H9 (cell line): Measurements from ENCODE around the gene MSRB1. TPM values are rescaled to one million over a fixed set of nuclear protein-coding genes. Genes with fewer than 3 reads are reported as not detected.

Experiments
- DNase-seq: peaks from one replicate; pipeline ENCODE4 v3.0.0-alpha.2; 2017
- H2AFZ ChIP-seq: one replicate; pipeline ENCODE4 v1.6.1; 2013; ENCODE audit warnings: mild to moderate bottlenecking, low read length, control low read depth, moderate library complexity
- H2AK5ac ChIP-seq: 2 replicates; pipeline ENCODE4 v1.6.1; 2013; ENCODE audit warnings: low read length, control low read depth, mixed read lengths; ENCODE audit not compliant: insufficient read length
- H2BK120ac ChIP-seq: one replicate; pipeline ENCODE4 v1.6.1; 2013; ENCODE audit warnings: low read depth, mild to moderate bottlenecking, low read length, control low read depth, inconsistent platforms; ENCODE audit not compliant: poor library complexity, severe bottlenecking
- H2BK12ac ChIP-seq: 2 replicates; pipeline ENCODE4 v1.6.1; 2013; ENCODE audit warnings: low read length, control low read depth, mixed read lengths, low read depth; ENCODE audit not compliant: insufficient read length
- H2BK15ac ChIP-seq: 2 replicates; pipeline ENCODE4 v1.6.1; 2013; ENCODE audit warnings: low read depth, low read length, control low read depth
- H2BK20ac ChIP-seq: one replicate; pipeline ENCODE4 v1.6.1; 2013; ENCODE audit warnings: low read depth, mild to moderate bottlenecking, low read length, control low read depth, inconsistent platforms; ENCODE audit not compliant: poor library complexity, severe bottlenecking
- H2BK5ac ChIP-seq: 2 replicates; pipeline ENCODE4 v1.6.1; 2013; ENCODE audit warnings: low read length, control low read depth, mixed read lengths; ENCODE audit not compliant: insufficient read length
- H3K14ac ChIP-seq: 2 replicates; pipeline ENCODE4 v1.6.1; 2013; ENCODE audit warnings: low read length, control low read depth; ENCODE audit not compliant: insufficient read depth
- H3K18ac ChIP-seq: 2 replicates; pipeline ENCODE4 v1.6.1; 2013; ENCODE audit warnings: low read depth, mild to moderate bottlenecking, mixed read lengths, low read length, control low read depth; ENCODE audit not compliant: insufficient read length
- H3K23ac ChIP-seq: 2 replicates; pipeline ENCODE4 v1.6.1; 2013; ENCODE audit warnings: low read length, control low read depth, mixed read lengths, low read depth; ENCODE audit not compliant: insufficient read length
- H3K23me2 ChIP-seq: 2 replicates; pipeline ENCODE4 v1.6.1; 2013; ENCODE audit warnings: low read depth, mild to moderate bottlenecking, mixed read lengths, low read length, control low read depth; ENCODE audit not compliant: insufficient read length, poor library complexity, severe bottlenecking
- H3K27ac ChIP-seq: 2 replicates; pipeline ENCODE4 v1.5.1; 2013; ENCODE audit warnings: low read length, control low read depth, mixed read lengths, low read depth; ENCODE audit not compliant: insufficient read length
- H3K27me3 ChIP-seq: 2 replicates; pipeline ENCODE4 v1.6.1; 2013; ENCODE audit warnings: low read length, control low read depth, inconsistent platforms; ENCODE audit not compliant: insufficient read depth
- H3K4ac ChIP-seq: 2 replicates; pipeline ENCODE4 v1.6.1; 2013; ENCODE audit warnings: low read depth, mild to moderate bottlenecking, control low read depth, inconsistent platforms, low read length, moderate library complexity
- H3K4me1 ChIP-seq: 2 replicates; pipeline ENCODE4 v1.6.1; 2013; ENCODE audit warnings: low read length, control low read depth, inconsistent platforms; ENCODE audit not compliant: insufficient read depth
- H3K4me2 ChIP-seq: 2 replicates; pipeline ENCODE4 v1.6.1; 2013; ENCODE audit warnings: low read length, control low read depth, mixed read lengths; ENCODE audit not compliant: insufficient read length, insufficient read depth
- H3K56ac ChIP-seq: 2 replicates; pipeline ENCODE4 v1.6.1; 2013; ENCODE audit warnings: low read depth, mild to moderate bottlenecking, mixed read lengths, low read length, control low read depth; ENCODE audit not compliant: insufficient read length
- H3K79me1 ChIP-seq: 2 replicates; pipeline ENCODE4 v1.6.1; 2013; ENCODE audit warnings: low read depth, mild to moderate bottlenecking, moderate library complexity, low read length, control low read depth, inconsistent platforms; ENCODE audit not compliant: insufficient read depth, poor library complexity, severe bottlenecking
- H3K79me2 ChIP-seq: 2 replicates; pipeline ENCODE4 v1.6.1; 2013; ENCODE audit warnings: low read length, control low read depth, inconsistent platforms; ENCODE audit not compliant: insufficient read depth
- H3K9ac ChIP-seq: 2 replicates; pipeline ENCODE4 v1.6.1; 2013; ENCODE audit warnings: low read length, control low read depth, mixed read lengths; ENCODE audit not compliant: insufficient read length; ENCODE audit errors: extremely low read depth
- H3K9me3 ChIP-seq: one replicate; pipeline ENCODE4 v1.6.1; 2013; ENCODE audit warnings: low read depth, low read length, inconsistent platforms; ENCODE audit not compliant: control insufficient read depth
- H3T11ph ChIP-seq: one replicate; pipeline ENCODE4 v1.6.1; 2013; ENCODE audit warnings: mild to moderate bottlenecking, low read length, control low read depth, inconsistent platforms
- H4K20me1 ChIP-seq: one replicate; pipeline ENCODE4 v1.6.1; 2013; ENCODE audit not compliant: control insufficient read depth, insufficient read length, insufficient read depth
- H4K5ac ChIP-seq: 2 replicates; pipeline ENCODE4 v1.6.1; 2013; ENCODE audit warnings: low read depth, mild to moderate bottlenecking, mixed read lengths, low read length, control low read depth; ENCODE audit not compliant: insufficient read length
- H4K8ac ChIP-seq: replicated peaks from 2 replicates; pipeline ENCODE4 v1.6.1; 2013; ENCODE audit warnings: low read length, control low read depth, mixed read lengths, low read depth; ENCODE audit not compliant: insufficient read length
- H4K91ac ChIP-seq: 2 replicates; pipeline ENCODE4 v1.6.1; 2013; ENCODE audit warnings: low read depth, mild to moderate bottlenecking, moderate library complexity, mixed read lengths, low read length, control low read depth; ENCODE audit not compliant: insufficient read length
- H3K27ac Mint-ChIP-seq, 3 experiments: 2 replicates in 2 of 3; 3 replicates in 1 of 3; pipeline ENCODE4 v1.8.0; 2020 to 2021; ENCODE audit warnings: mixed read lengths in 3 of 3, mild to moderate bottlenecking in 1 of 3, moderate library complexity in 1 of 3
- H3K27me3 Mint-ChIP-seq: 2 replicates; pipeline ENCODE4 v1.8.0; 2021; ENCODE audit warnings: low read depth, mild to moderate bottlenecking, moderate library complexity, mixed read lengths
- H3K36me3 Mint-ChIP-seq, 3 experiments: 2 replicates in 2 of 3; 3 replicates in 1 of 3; pipeline ENCODE4 v1.8.0; 2020 to 2021; ENCODE audit warnings: low read depth in 3 of 3, mixed read lengths in 3 of 3; ENCODE audit not compliant: insufficient read depth in 1 of 3
- H3K4me1 Mint-ChIP-seq, 2 experiments: 2 replicates each; pipeline ENCODE4 v1.8.0; 2020; ENCODE audit warnings: mixed read lengths in 2 of 2
- H3K4me3 Mint-ChIP-seq, 2 experiments: 2 replicates in 1 of 2; 3 replicates in 1 of 2; pipeline ENCODE4 v1.8.0; 2020 to 2021; ENCODE audit warnings: mild to moderate bottlenecking in 2 of 2, mixed read lengths in 2 of 2, moderate library complexity in 1 of 2
- H3K9me3 Mint-ChIP-seq, 2 experiments: 2 replicates in 1 of 2; 3 replicates in 1 of 2; pipeline ENCODE4 v1.8.0; 2020; ENCODE audit warnings: mild to moderate bottlenecking in 2 of 2, mixed read lengths in 2 of 2, moderate library complexity in 1 of 2
- CTCF ChIP-seq: fragments of 200-600 bp; sonication (generic); conservative IDR thresholded peaks from 3 replicates; pipeline ENCODE4 v1.8.0; 2021; ENCODE audit warnings: antibody characterized with exemption, mild to moderate bottlenecking
- WGBS: extraction: QIAGEN DNeasy Blood & Tissue Kit; methylation state at CpG from one replicate; pipeline ENCODE4 v1.1.7; 2013; ENCODE audit warnings: missing lambda C conversion rate, low lambda C conversion rate, mixed read lengths; ENCODE audit not compliant: insufficient read length; ENCODE audit errors: extremely low coverage; 5-methylcytosine and 5-hydroxymethylcytosine counted together
- total RNA-seq: library from RNA; stranded (reverse); gene quantifications from 2 replicates; pipeline ENCODE4 v1.2.1, GENCODE V29; 2021

MSRB1 gene
- total RNA-seq, 1 experiment from 2014 or later, result 25.7 TPM

GRCh38 chr16:1915732-1916639, 27.0 kb downstream of the MSRB1 start:
- no peak overlapping the region for H2BK120ac ChIP-seq
- Mint-ChIP-seq H3K9me3 (no peaks in the 10 kb centered on the region), H3K36me3 (no peaks in the 10 kb centered on the region), H3K4me3 (peak overlapping the region in 1 of 2 experiments; percentile 47; a peak in 1 of 5 replicates), H3K4me1 (peaks cover 10 to 51% of the 10 kb centered on the region in 2 experiments), H3K27ac (peak overlapping the region in 1 of 3 experiments; percentile 89; a peak in 2 of 7 replicates), H3K27me3 (peaks cover 71% of the 10 kb centered on the region)
- H4K20me1 ChIP-seq, result no peaks in the 10 kb centered on the region
- H2BK20ac ChIP-seq, result no peak overlapping the region
- peaks cover 43% of the 10 kb centered on the region for H3K27me3 ChIP-seq
- H3K9me3 ChIP-seq, result no peaks in the 10 kb centered on the region
- H3K23ac ChIP-seq, result no peak overlapping the region
- H3K56ac ChIP-seq, result no peak overlapping the region
- H3K23me2 ChIP-seq, result peaks cover 4% of the 10 kb centered on the region
- H3K4ac ChIP-seq, result no peak overlapping the region
- no peak overlapping the region for H4K5ac ChIP-seq
- no peak overlapping the region for H3K9ac ChIP-seq
- no peaks in the 10 kb centered on the region for H3K79me2 ChIP-seq
- TF ChIP-seq CTCF, result no peak
- no peak overlapping the region for H3K27ac ChIP-seq
- no peak overlapping the region for H2AK5ac ChIP-seq
- H2BK5ac ChIP-seq, result no peak overlapping the region
- no peak overlapping the region for H4K8ac ChIP-seq
- no peak overlapping the region for H3T11ph ChIP-seq
- no peak for DNase-seq
- H3K4me1 ChIP-seq, result no peaks in the 10 kb centered on the region; the same call in 1 of the 2 replicates
- WGBS, result no CpG with 5 or more reads among the region's 25 CpGs
- H3K18ac ChIP-seq, result no peak overlapping the region
- H3K4me2 ChIP-seq, result no peak overlapping the region
- no peak overlapping the region for H2BK12ac ChIP-seq
- no peak overlapping the region for H4K91ac ChIP-seq
- H3K14ac ChIP-seq, result no peak overlapping the region
- no peaks in the 10 kb centered on the region for H3K79me1 ChIP-seq
- no peak overlapping the region for H2BK15ac ChIP-seq
- no peak overlapping the region for H2AFZ ChIP-seq
